Activated B cell treated with CpG ODN at 0.5 μM for 24 hours (primary cell): ENCODE results near the gene BAZ2B. TPM values are rescaled to one million over a fixed set of nuclear protein-coding genes. Genes with fewer than 3 reads are reported as not detected.

Experiments used
- ATAC-seq: fragments of 200-7000 bp; cut with Tn5 transposase; one replicate; pipeline ENCODE4 v1.10.0; 2021; ENCODE audit warnings: low read depth, mild to moderate bottlenecking, moderate library complexity
- CTCF ChIA-PET: fragments of 350-600 bp; sonication (Branson Sonifier 250); formaldehyde crosslinking; loops from one replicate; lab custom pipeline; 2021; ENCODE audit warnings: antibody characterized with exemption; lab: Charles Lee
- POLR2A ChIA-PET: fragments of 350-600 bp; sonication (Branson Sonifier 250); formaldehyde crosslinking; loops from one replicate; lab custom pipeline; 2021; ENCODE audit warnings: antibody characterized with exemption; lab: Charles Lee
- DNase-seq: peaks from one replicate; pipeline ENCODE4 v3.0.0; 2022
- H3K27ac Mint-ChIP-seq: one replicate; pipeline ENCODE4 v1.8.0; 2020; ENCODE audit warnings: mixed read lengths
- H3K27me3 Mint-ChIP-seq: one replicate; pipeline ENCODE4 v1.8.0; 2021; ENCODE audit warnings: mixed read lengths
- H3K36me3 Mint-ChIP-seq: one replicate; pipeline ENCODE4 v1.8.0; 2021; ENCODE audit warnings: low read depth, mixed read lengths
- H3K4me1 Mint-ChIP-seq: one replicate; pipeline ENCODE4 v1.8.0; 2021; ENCODE audit warnings: mixed read lengths
- H3K4me3 Mint-ChIP-seq: one replicate; pipeline ENCODE4 v1.8.0; 2020; ENCODE audit warnings: mild to moderate bottlenecking, mixed read lengths
- H3K9me3 Mint-ChIP-seq: one replicate; pipeline ENCODE4 v1.8.0; 2020; ENCODE audit warnings: mixed read lengths
- intact Hi-C: fragments of 100-400 bp; cut with micrococcal nuclease; formaldehyde crosslinking; loops from one replicate; pipeline ENCODE4 v1.15.1; 2024
- total RNA-seq: library from RNA; stranded (reverse); gene quantifications from 2 replicates; pipeline ENCODE4 v1.2.3, GENCODE V29; 2022
- TF ChIP-seq, protein P1 (sequence below): fragments of 200-600 bp; IDR thresholded peaks from one replicate; pipeline ENCODE4 v1.8.0; 2022; ENCODE audit warnings: antibody characterized with exemption, mild to moderate bottlenecking

The BAZ2B gene
- total RNA-seq, 1 donor from 2014 or later, result 22.0 TPM

DNA sequence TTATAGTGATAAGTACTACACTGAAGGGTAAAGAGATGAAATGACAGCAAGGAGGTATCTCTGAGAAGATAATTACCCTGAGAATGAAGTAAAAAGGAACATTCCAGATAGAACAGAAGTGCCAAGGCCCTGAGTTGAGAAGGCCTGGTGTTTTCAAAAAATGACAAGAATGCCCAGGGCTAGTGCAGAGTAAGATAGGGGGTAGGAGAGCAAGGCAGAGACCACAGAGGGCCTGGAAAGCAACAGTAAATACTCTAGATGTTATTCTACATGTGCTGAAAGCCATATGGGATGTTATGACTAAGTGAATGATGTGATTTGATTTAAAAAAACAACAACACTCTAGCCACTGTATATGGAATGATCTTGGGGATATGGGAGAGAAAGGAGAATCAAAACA is 52.3 kb downstream of the BAZ2B start:
- H3K4me1 Mint-ChIP-seq, result no peaks in the 10 kb centered on the region
- no peaks in the 10 kb centered on the region for H3K36me3 Mint-ChIP-seq
- intact Hi-C loops, result no loop called here
- H3K4me3 Mint-ChIP-seq, result no peak overlapping the region
- DNase-seq, result no peak
- H3K27me3 Mint-ChIP-seq, result no peaks in the 10 kb centered on the region
- peaks cover 3% of the 10 kb centered on the region for H3K9me3 Mint-ChIP-seq
- TF ChIP-seq, protein P1, sequence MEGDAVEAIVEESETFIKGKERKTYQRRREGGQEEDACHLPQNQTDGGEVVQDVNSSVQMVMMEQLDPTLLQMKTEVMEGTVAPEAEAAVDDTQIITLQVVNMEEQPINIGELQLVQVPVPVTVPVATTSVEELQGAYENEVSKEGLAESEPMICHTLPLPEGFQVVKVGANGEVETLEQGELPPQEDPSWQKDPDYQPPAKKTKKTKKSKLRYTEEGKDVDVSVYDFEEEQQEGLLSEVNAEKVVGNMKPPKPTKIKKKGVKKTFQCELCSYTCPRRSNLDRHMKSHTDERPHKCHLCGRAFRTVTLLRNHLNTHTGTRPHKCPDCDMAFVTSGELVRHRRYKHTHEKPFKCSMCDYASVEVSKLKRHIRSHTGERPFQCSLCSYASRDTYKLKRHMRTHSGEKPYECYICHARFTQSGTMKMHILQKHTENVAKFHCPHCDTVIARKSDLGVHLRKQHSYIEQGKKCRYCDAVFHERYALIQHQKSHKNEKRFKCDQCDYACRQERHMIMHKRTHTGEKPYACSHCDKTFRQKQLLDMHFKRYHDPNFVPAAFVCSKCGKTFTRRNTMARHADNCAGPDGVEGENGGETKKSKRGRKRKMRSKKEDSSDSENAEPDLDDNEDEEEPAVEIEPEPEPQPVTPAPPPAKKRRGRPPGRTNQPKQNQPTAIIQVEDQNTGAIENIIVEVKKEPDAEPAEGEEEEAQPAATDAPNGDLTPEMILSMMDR, result no peak
- ATAC-seq, result no peak
- H3K27ac Mint-ChIP-seq, result no peak overlapping the region
- CTCF ChIA-PET, result no interaction called here
- POLR2A ChIA-PET, result no interaction called here

DNA sequence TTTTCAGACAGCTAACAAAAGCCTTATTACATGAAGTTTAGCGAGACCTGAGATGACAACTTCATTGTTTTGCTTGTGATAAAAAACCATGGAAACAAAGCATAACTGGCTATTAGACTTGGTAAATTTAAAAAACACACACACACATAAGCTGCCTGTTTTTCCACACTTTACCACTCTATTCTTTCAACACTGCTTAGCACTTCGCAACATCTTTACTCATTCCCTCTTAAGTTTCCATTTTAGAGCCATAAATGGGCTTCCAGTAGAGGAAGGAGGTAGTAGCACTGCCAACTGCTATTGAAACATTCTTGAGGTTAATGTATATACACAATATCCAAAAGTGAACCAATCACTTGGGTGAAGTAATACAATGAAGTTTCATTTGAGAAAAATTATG is 54.1 kb downstream of the BAZ2B start:
- intact Hi-C loops, result no loop called here
- TF ChIP-seq, protein P1, result no peak
- Mint-ChIP-seq H3K4me3 (no peak overlapping the region), H3K27me3 (no peaks in the 10 kb centered on the region), H3K27ac (no peak overlapping the region), H3K9me3 (peaks cover 3% of the 10 kb centered on the region), H3K4me1 (no peaks in the 10 kb centered on the region), H3K36me3 (no peaks in the 10 kb centered on the region)
- ATAC-seq, result no peak
- ChIA-PET POLR2A (no interaction called here), CTCF (no interaction called here)
- no peak for DNase-seq

DNA sequence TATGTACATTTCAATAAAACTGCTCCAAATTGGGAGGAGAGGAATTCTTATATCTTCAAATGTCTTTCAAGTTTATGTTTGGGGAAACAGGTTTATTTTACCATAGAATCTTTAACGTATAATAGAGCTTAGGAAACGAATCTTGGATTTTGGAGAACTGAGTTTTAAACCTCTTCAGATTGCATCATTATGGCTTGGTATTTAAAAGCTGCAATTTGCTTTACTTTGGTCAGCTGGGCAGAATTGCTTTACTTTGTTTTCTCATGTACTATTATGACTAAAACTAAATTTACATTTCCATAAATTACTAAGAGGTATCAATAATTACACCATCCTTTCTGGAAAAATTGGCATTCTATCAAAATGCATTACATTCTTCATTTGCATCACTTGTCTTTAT is 54.6 kb downstream of the BAZ2B start:
- Mint-ChIP-seq H3K27me3 (no peaks in the 10 kb centered on the region), H3K4me3 (no peak overlapping the region), H3K9me3 (peaks cover 3% of the 10 kb centered on the region), H3K27ac (no peak overlapping the region), H3K36me3 (no peaks in the 10 kb centered on the region), H3K4me1 (no peaks in the 10 kb centered on the region)
- ChIA-PET CTCF (no interaction called here), POLR2A (no interaction called here)
- DNase-seq (no peak), ATAC-seq (no peak)
- TF ChIP-seq, protein P1, result no peak
- intact Hi-C loops, result no loop called here

DNA sequence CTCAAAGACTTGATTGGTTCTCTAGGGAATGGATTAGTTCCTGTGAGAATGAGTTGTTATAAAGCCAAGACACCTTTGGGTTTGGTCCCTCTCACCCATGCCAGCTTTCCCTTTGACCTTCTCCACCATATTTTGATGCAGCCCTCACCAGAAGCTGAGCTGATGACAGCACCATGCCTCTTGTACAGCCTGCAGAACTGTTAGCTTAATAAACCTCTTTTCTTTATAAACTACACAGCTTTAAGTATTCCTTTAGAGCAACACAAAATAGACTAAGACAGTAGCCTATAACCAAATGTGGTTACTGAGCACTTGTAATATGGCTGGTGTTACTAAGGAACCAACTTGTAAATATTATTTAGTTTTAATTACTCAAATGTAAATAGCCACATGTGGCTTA is 55.1 kb downstream of the BAZ2B start:
- no peak for DNase-seq
- CTCF ChIA-PET, result no interaction called here
- no peak overlapping the region for H3K4me3 Mint-ChIP-seq
- peaks cover 3% of the 10 kb centered on the region for H3K9me3 Mint-ChIP-seq
- no peaks in the 10 kb centered on the region for H3K4me1 Mint-ChIP-seq
- TF ChIP-seq, protein P1, result no peak
- intact Hi-C loops, result no loop called here
- no peaks in the 10 kb centered on the region for H3K36me3 Mint-ChIP-seq
- POLR2A ChIA-PET, result no interaction called here
- no peak for ATAC-seq
- H3K27me3 Mint-ChIP-seq, result no peaks in the 10 kb centered on the region
- no peak overlapping the region for H3K27ac Mint-ChIP-seq

DNA sequence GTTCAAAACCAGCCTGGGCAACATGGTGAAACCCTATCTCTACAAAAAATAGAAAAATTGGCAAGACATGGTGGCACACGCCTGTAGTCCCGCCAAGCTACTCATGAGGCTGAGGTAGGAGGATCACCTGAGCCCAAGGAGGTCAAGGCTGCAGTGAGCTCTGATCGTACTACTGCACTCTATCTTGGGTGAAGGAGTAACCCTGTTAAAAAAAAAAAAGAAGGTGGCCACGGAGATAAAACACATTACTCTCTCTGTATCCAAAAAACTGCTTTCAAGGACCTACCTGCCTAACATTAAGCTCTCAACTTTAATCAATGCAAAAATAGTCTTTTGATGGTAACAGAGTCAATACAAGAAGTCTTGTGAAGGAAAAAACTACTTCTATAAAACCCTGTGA is 57.3 kb downstream of the BAZ2B start:
- DNase-seq, result no peak
- intact Hi-C loops, result no loop called here
- Mint-ChIP-seq H3K27me3 (no peaks in the 10 kb centered on the region), H3K9me3 (peaks cover 3% of the 10 kb centered on the region), H3K36me3 (no peaks in the 10 kb centered on the region), H3K27ac (no peak overlapping the region), H3K4me3 (no peak overlapping the region), H3K4me1 (no peaks in the 10 kb centered on the region)
- TF ChIP-seq, protein P1, result no peak
- CTCF ChIA-PET, result no interaction called here
- POLR2A ChIA-PET, result no interaction called here
- no peak for ATAC-seq
